ENCODE results near the gene PKP4. TPM values are rescaled to one million over a fixed set of nuclear protein-coding genes. Genes with fewer than 3 reads are reported as not detected.

Gene PKP4
- total RNA-seq, 1 donor from 2014 or later: 26.1 TPM

DNA sequence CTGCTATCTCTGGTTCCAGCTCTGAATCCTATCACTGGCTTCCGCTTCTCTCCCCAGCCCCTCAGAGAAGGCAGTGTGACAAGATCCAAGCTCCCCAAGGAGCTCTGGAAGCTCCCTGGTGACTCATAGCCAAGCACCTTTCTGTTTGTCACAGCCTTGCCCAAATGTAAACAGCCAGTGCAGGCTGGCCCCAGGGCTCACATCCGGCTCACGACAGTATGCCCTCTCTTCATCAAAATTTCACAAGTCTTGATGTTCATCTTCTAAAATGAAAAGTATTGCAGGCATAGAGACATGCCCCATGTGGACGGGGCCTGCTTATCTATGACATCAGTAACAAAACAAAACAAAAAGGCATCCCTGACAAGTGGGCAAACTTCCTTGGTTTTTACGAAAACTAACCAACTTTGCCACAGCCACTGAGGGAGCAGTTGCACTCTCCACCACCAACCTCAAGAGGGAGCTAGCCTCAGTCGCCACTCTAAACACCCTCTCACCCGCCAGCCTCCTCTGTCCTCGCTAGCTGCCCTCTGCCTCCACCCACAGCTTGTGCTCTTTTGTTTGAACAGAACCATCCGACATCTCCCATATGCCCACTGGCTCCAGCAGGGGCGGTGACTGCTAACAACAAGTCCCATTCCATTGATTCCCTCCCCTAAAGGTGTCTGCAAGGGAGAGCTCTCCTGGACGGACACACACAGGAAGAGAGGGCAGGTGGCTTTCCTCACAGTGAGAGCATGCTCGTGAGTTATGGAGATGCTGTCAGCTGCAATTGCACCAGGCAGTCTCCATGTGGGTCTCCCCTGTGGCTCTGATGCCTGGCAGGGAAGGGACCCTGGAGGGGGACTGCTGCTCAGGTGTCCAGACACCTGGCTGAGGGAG, 267.4 kb downstream of the PKP4 start:
- Histone ChIP-seq H3K27me3 (ENCODE audit: control insufficient read depth in 3 of 3, insufficient read depth in 3 of 3, low read length in 3 of 3) (peaks cover 0 to 20% (median 3%) of the 10 kb centered on the region in 3 donors), H3K27ac (ENCODE audit: low read depth, low read length) (no peak overlapping the region), H3K4me3 (ENCODE audit: low read length in 3 of 3) (no peak overlapping the region), H3K9me3 (ENCODE audit: control insufficient read depth in 3 of 3, low read length in 3 of 3) (no peaks in the 10 kb centered on the region), H3K4me1 (ENCODE audit: control insufficient read depth in 3 of 3, insufficient read depth in 3 of 3, low read length in 3 of 3) (peaks cover 0 to 5% (median 3%) of the 10 kb centered on the region in 3 donors), H3K9ac (ENCODE audit: low read depth in 1 of 3, low read length in 3 of 3) (no peak overlapping the region), H3K36me3 (ENCODE audit: control insufficient read depth in 3 of 3, insufficient read depth in 3 of 3, low read length in 3 of 3) (no peaks in the 10 kb centered on the region)

DNA sequence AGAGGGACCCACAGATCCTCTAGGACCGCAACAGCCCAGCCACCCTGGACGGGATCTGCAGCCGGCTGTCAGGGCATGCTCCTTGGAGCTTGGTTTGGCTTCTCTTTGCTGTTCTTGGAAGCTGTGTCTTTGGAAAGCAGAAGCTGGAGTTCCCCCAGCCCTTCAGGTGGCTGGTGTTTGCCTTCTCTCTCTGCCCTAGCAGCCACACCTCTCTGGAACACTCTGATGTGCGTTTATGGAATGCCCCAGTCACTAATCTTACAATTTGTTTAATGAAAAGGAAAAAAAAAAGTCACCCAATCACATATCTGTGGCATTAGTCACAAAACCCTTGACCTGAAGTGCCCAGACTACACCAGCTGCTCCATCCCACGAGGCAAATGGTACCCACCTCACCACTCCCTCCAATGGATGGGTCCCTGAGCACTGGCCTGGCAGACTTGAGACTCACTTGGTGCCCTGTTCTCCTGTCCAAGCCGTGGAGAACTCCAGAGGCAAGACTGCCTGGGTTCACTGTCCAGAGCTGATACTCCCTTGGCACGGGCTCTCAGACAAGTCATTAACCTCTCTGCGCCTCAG, 268.1 kb downstream of the PKP4 start:
- H3K4me1 ChIP-seq (ENCODE audit: control insufficient read depth in 3 of 3, insufficient read depth in 3 of 3, low read length in 3 of 3): peaks cover 0 to 5% (median 3%) of the 10 kb centered on the region in 3 donors

DNA sequence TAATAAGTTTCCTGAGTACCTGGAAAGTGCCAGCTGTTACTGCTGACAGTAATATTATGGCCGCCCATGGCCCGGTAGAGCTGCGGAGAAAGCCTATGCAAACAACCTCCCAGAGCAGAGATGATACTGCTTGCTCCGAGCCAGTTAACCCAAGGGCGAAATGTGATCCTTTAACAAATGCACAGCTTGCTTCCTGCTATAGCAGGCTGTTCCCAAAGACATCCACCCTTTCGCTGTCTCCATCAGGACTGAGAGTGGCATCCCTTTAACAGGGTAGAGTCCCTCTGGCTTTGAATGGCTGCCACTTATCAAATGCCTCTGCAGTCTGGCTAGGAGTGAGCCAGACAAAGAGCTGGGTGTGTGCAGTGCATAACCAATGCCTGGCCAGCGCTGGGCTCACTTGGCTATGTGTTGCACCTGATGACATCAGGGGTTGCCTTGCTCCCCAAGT, 268.7 kb downstream of the PKP4 start:
- H3K9ac ChIP-seq (ENCODE audit: low read depth in 1 of 3, low read length in 3 of 3): no peak overlapping the region
- H3K9me3 ChIP-seq (ENCODE audit: control insufficient read depth in 3 of 3, low read length in 3 of 3): no peaks in the 10 kb centered on the region
- peaks cover 0 to 5% (median 3%) of the 10 kb centered on the region in 3 donors for H3K4me1 ChIP-seq (ENCODE audit: control insufficient read depth in 3 of 3, insufficient read depth in 3 of 3, low read length in 3 of 3)
- H3K36me3 ChIP-seq (ENCODE audit: control insufficient read depth in 3 of 3, insufficient read depth in 3 of 3, low read length in 3 of 3): no peaks in the 10 kb centered on the region
- H3K27me3 ChIP-seq (ENCODE audit: control insufficient read depth in 3 of 3, insufficient read depth in 3 of 3, low read length in 3 of 3): peaks cover 5 to 20% (median 8%) of the 10 kb centered on the region in 3 donors
- H3K4me3 ChIP-seq (ENCODE audit: low read length in 3 of 3): no peak overlapping the region
- no peak overlapping the region for H3K27ac ChIP-seq (ENCODE audit: low read depth, low read length)

More for the DNA sequence above, 268.1 kb downstream of the PKP4 start:
- H3K36me3 ChIP-seq (ENCODE audit: control insufficient read depth in 3 of 3, insufficient read depth in 3 of 3, low read length in 3 of 3): no peaks in the 10 kb centered on the region
- H3K9ac ChIP-seq (ENCODE audit: low read depth in 1 of 3, low read length in 3 of 3): no peak overlapping the region
- peaks cover 0 to 20% (median 6%) of the 10 kb centered on the region in 3 donors for H3K27me3 ChIP-seq (ENCODE audit: control insufficient read depth in 3 of 3, insufficient read depth in 3 of 3, low read length in 3 of 3)
- H3K4me3 ChIP-seq (ENCODE audit: low read length in 3 of 3): no peak overlapping the region
- H3K9me3 ChIP-seq (ENCODE audit: control insufficient read depth in 3 of 3, low read length in 3 of 3): no peaks in the 10 kb centered on the region
- no peak overlapping the region for H3K27ac ChIP-seq (ENCODE audit: low read depth, low read length)

DNA sequence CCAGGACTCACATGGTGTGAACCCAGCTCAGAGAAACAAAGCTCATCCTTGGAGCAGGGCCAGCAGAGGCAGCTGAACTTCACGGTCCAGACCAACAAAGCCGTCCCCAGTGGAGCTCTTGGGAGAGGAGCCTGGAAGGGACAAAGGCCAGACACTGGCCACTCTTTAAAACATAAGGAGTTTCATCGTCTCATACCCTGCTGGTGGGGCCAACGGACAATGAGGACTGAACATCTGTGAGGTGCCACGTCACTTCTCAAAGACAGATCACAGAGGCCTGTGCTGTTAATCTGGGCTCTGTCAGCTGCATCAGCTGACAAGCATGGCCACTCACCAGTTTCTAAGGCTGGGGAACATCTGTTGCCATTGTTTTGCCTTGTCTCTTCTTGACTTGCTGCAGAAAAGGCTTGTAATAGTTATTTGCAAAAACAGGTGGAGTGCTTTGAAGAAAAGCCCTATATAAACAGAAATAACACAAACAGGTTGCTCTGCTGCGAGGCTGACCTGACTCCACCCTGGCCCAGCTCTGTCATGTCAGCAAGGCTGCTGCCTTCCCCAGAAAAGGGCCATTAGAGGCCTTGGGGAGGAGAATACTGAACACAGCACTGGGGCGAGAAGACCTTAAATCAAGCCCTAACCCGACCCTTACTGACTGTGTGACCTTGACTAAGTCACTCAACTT, 270.3 kb downstream of the PKP4 start:
- H3K4me3 ChIP-seq (ENCODE audit: low read length in 3 of 3): no peak overlapping the region
- peaks cover 5 to 19% (median 8%) of the 10 kb centered on the region in 3 donors for H3K27me3 ChIP-seq (ENCODE audit: control insufficient read depth in 3 of 3, insufficient read depth in 3 of 3, low read length in 3 of 3)
- no peaks in the 10 kb centered on the region for H3K9me3 ChIP-seq (ENCODE audit: control insufficient read depth in 3 of 3, low read length in 3 of 3)
- H3K9ac ChIP-seq (ENCODE audit: low read depth in 1 of 3, low read length in 3 of 3): no peak overlapping the region
- peaks cover 0 to 5% (median 3%) of the 10 kb centered on the region in 3 donors for H3K4me1 ChIP-seq (ENCODE audit: control insufficient read depth in 3 of 3, insufficient read depth in 3 of 3, low read length in 3 of 3)
- H3K36me3 ChIP-seq (ENCODE audit: control insufficient read depth in 3 of 3, insufficient read depth in 3 of 3, low read length in 3 of 3): no peaks in the 10 kb centered on the region
- no peak overlapping the region for H3K27ac ChIP-seq (ENCODE audit: low read depth, low read length)

DNA sequence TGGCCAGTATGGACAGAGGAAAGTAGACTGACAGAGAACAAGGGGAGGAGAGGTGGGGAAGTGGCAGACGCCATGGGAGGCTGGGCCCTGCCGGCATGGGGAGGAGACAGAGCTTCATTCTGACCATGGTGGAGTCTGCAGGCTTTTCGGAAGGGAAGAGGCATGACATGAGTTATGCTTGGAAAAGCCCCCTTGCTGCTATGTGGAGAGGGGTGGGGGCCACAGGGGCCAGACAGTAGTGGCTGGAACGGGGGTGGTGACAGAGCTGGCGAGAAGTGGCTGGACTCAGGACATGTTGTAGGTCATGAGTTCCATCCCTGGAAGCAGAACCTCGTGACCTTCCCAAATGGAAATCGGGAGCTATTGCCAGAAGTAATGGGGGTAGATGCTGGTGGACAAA, 271.7 kb downstream of the PKP4 start:
- Histone ChIP-seq H3K36me3 (ENCODE audit: control insufficient read depth in 3 of 3, insufficient read depth in 3 of 3, low read length in 3 of 3) (no peaks in the 10 kb centered on the region), H3K9me3 (ENCODE audit: control insufficient read depth in 3 of 3, low read length in 3 of 3) (no peaks in the 10 kb centered on the region), H3K27me3 (ENCODE audit: control insufficient read depth in 3 of 3, insufficient read depth in 3 of 3, low read length in 3 of 3) (peaks cover 5% of the 10 kb centered on the region in 3 donors), H3K4me1 (ENCODE audit: control insufficient read depth in 3 of 3, insufficient read depth in 3 of 3, low read length in 3 of 3) (peaks cover 0 to 5% (median 3%) of the 10 kb centered on the region in 3 donors), H3K9ac (ENCODE audit: low read depth in 1 of 3, low read length in 3 of 3) (no peak overlapping the region), H3K27ac (ENCODE audit: low read depth, low read length) (no peak overlapping the region), H3K4me3 (ENCODE audit: low read length in 3 of 3) (no peak overlapping the region)

DNA sequence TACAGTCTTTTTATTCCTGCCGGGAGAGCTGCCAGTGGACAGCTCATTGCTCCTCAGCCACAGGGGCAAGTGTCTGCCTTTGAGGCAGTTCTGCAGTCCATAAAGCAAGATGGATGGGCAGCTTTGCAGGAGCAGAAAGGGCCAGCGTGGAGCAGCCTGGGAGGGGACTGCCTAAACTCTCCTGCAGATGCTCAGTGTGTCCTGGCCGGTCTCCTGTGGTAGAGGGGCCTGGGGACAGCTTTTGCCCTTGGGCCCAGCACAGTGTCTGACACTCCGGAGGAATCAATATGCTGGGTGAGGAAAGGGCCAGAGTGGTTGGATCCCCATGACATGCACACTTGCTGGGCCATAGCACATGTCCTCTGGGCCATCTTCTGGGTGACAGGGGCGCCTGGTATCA, 272.7 kb downstream of the PKP4 start:
- H3K27ac ChIP-seq (ENCODE audit: low read depth, low read length): no peak overlapping the region
- peaks cover 0 to 5% (median 5%) of the 10 kb centered on the region in 3 donors for H3K27me3 ChIP-seq (ENCODE audit: control insufficient read depth in 3 of 3, insufficient read depth in 3 of 3, low read length in 3 of 3)
- no peaks in the 10 kb centered on the region for H3K36me3 ChIP-seq (ENCODE audit: control insufficient read depth in 3 of 3, insufficient read depth in 3 of 3, low read length in 3 of 3)
- H3K4me3 ChIP-seq (ENCODE audit: low read length in 3 of 3): no peak overlapping the region
- no peak overlapping the region for H3K9ac ChIP-seq (ENCODE audit: low read depth in 1 of 3, low read length in 3 of 3)
- H3K4me1 ChIP-seq (ENCODE audit: control insufficient read depth in 3 of 3, insufficient read depth in 3 of 3, low read length in 3 of 3): peaks cover 0 to 3% (median 3%) of the 10 kb centered on the region in 3 donors
- H3K9me3 ChIP-seq (ENCODE audit: control insufficient read depth in 3 of 3, low read length in 3 of 3): no peaks in the 10 kb centered on the region

DNA sequence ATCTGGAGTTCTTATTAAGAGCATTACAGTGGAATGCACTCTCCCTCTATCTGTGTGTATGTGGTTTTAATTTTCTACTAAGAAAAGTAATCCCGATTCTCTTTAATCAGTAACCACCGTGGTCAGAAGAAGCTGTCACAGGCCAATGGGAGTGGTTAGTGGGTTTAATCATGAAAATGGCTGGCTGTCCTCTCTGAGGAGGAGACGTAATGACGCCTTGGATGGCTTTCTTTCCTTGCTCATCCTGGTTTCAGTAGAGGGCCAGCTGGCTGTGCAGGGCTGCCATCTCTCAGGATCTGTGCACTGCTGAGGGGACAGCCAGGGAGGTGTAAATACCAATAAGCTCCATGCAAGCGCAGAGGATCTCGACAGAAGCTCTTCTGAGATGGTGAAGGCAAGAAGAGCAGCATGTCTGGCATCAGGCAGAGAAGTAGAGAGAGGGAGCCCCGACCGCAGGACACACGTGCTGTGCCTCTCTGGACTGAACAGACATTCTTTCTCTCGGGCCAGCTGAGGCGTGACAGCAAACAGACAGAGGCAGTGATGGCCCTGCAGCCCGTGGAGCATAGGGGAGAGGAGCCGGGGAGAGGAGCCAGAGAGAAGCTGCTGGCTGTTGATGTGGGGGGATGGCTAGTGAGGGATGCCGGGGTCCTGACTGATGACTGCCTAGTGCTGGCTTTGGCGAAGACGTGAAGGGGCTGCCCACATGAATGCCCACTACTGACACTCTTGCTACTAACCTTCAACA, 273.3 kb downstream of the PKP4 start:
- H3K9me3 ChIP-seq (ENCODE audit: control insufficient read depth in 3 of 3, low read length in 3 of 3): no peaks in the 10 kb centered on the region
- no peak overlapping the region for H3K27ac ChIP-seq (ENCODE audit: low read depth, low read length)
- no peaks in the 10 kb centered on the region for H3K36me3 ChIP-seq (ENCODE audit: control insufficient read depth in 3 of 3, insufficient read depth in 3 of 3, low read length in 3 of 3)
- peaks cover 0 to 3% (median 2%) of the 10 kb centered on the region in 3 donors for H3K4me1 ChIP-seq (ENCODE audit: control insufficient read depth in 3 of 3, insufficient read depth in 3 of 3, low read length in 3 of 3)
- no peak overlapping the region for H3K9ac ChIP-seq (ENCODE audit: low read depth in 1 of 3, low read length in 3 of 3)
- peaks cover 0 to 5% (median 5%) of the 10 kb centered on the region in 3 donors for H3K27me3 ChIP-seq (ENCODE audit: control insufficient read depth in 3 of 3, insufficient read depth in 3 of 3, low read length in 3 of 3)
- H3K4me3 ChIP-seq (ENCODE audit: low read length in 3 of 3): no peak overlapping the region

DNA sequence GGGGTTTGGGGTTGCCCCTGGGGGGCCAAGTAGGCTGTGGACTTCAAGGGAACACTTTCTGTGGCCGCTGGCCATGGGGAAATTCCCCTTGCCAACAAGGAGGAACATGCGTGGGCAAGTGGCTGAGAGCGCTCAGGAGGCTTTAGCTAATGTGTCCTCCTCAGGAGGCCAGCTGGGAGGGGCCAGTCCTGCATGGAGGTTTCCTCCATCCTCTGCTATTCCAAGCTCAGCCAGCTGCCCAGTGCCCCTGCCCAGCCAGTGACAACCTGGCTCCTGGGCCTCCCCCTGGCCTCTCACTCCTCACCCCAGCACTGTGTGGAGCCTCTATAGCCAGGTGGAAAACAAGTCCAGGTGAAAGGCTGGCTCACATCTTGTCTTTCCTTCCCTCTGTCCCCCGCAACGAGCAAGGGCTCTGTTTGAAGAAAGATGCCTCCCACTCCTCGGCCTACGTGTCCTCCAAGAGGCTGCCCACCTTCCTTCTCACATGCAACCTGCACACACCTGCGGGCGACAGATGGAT, 273.9 kb downstream of the PKP4 start:
- Histone ChIP-seq H3K36me3 (ENCODE audit: control insufficient read depth in 3 of 3, insufficient read depth in 3 of 3, low read length in 3 of 3) (no peaks in the 10 kb centered on the region), H3K27me3 (ENCODE audit: control insufficient read depth in 3 of 3, insufficient read depth in 3 of 3, low read length in 3 of 3) (peaks cover 0 to 5% (median 5%) of the 10 kb centered on the region in 3 donors), H3K27ac (ENCODE audit: low read depth, low read length) (no peak overlapping the region), H3K4me1 (ENCODE audit: control insufficient read depth in 3 of 3, insufficient read depth in 3 of 3, low read length in 3 of 3) (peaks cover 0 to 3% (median 2%) of the 10 kb centered on the region in 3 donors), H3K9ac (ENCODE audit: low read depth in 1 of 3, low read length in 3 of 3) (no peak overlapping the region), H3K9me3 (ENCODE audit: control insufficient read depth in 3 of 3, low read length in 3 of 3) (no peaks in the 10 kb centered on the region), H3K4me3 (ENCODE audit: low read length in 3 of 3) (no peak overlapping the region)

DNA sequence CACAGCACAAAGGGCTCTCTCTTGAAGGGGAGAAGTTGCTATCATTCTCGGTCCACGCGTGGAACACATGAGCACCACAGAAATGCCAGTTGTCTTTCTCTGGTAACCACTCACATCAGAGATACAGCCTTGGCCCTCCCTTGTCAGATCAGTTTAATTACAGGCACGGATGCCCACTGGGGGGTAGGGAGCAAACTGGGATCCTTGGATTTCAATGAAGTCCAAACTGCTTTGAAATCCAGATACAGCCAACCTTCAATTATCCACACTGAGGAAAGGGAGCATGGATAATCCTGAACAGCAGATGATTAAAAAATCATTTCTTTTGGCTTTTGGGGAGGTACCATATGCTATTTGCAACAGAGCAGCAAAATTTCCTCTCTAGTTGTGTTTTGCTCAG, 274.6 kb downstream of the PKP4 start:
- H3K4me1 ChIP-seq (ENCODE audit: control insufficient read depth in 3 of 3, insufficient read depth in 3 of 3, low read length in 3 of 3): peaks cover 0 to 3% (median 2%) of the 10 kb centered on the region in 3 donors
- H3K27ac ChIP-seq (ENCODE audit: low read depth, low read length): no peak overlapping the region
- no peak overlapping the region for H3K4me3 ChIP-seq (ENCODE audit: low read length in 3 of 3)
- H3K27me3 ChIP-seq (ENCODE audit: control insufficient read depth in 3 of 3, insufficient read depth in 3 of 3, low read length in 3 of 3): peaks cover 0 to 5% (median 5%) of the 10 kb centered on the region in 3 donors
- no peaks in the 10 kb centered on the region for H3K9me3 ChIP-seq (ENCODE audit: control insufficient read depth in 3 of 3, low read length in 3 of 3)
- no peaks in the 10 kb centered on the region for H3K36me3 ChIP-seq (ENCODE audit: control insufficient read depth in 3 of 3, insufficient read depth in 3 of 3, low read length in 3 of 3)
- H3K9ac ChIP-seq (ENCODE audit: low read depth in 1 of 3, low read length in 3 of 3): no peak overlapping the region
